ENCODE measurements around the gene EYA2. TPM values are rescaled to one million over a fixed set of nuclear protein-coding genes. Genes with fewer than 3 reads are reported as not detected.

EYA2 gene
- total RNA-seq, 3 donors from 2014 or later = 5.4 to 19.2 (median 12.5) TPM

DNA sequence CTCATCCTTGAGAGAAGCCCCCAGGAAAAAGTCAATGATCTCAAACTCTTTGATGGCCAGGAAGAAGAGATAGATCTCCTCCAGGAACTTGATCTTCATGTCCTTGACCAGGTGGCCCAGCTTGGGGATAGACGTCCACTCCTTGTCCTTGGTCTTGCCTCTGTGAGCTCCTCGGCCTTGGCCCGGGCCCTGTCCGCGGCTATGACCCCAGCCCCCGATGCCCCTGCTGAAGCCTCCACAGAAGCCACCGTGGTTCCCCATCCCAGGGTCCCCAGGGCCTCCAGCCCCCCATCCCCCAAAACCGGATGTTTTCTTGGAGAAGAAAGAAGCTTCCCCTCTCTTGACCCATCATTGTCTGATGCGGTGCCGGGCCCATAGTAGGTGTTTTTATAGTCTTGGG lies 266.8 kb downstream of the EYA2 start:
- intact Hi-C loops (cut with DNase I; ENCODE audit: low total_unique reads) = no loop called here
- H3K4me3 ChIP-seq = no peak overlapping the region
- no peak for TF ChIP-seq POLR2A (IDR thresholded peaks at IDR 0.05)
- TF ChIP-seq POLR2AphosphoS5 (IDR thresholded peaks at IDR 0.05) = no peak
- no peak for TF ChIP-seq CTCF (IDR thresholded peaks at IDR 0.05)

GRCh38 chr20:47164140-47164539 lies 269.5 kb downstream of the EYA2 start:
- intact Hi-C loops (cut with DNase I; ENCODE audit: low total_unique reads) = no loop called here
- no peaks in the 10 kb centered on the region for H3K27me3 ChIP-seq
- no peaks in the 10 kb centered on the region for H3K36me3 ChIP-seq
- no peak overlapping the region for H3K4me3 ChIP-seq
- TF ChIP-seq POLR2AphosphoS5 (IDR thresholded peaks at IDR 0.05) (no peak), CTCF (IDR thresholded peaks at IDR 0.05) (no peak), POLR2A (IDR thresholded peaks at IDR 0.05) (no peak)
- H3K27ac ChIP-seq = no peak overlapping the region
- DNase-seq (ENCODE audit: low spot score in 2 of 2) = no peak
- no peaks in the 10 kb centered on the region for H3K9me3 ChIP-seq
- H3K4me1 ChIP-seq = no peaks in the 10 kb centered on the region

More for the DNA sequence above, 266.8 kb downstream of the EYA2 start:
- H3K27me3 ChIP-seq = no peaks in the 10 kb centered on the region
- no peaks in the 10 kb centered on the region for H3K9me3 ChIP-seq
- no peak overlapping the region for H3K27ac ChIP-seq
- no peaks in the 10 kb centered on the region for H3K36me3 ChIP-seq
- DNase-seq (ENCODE audit: low spot score in 2 of 2) = no peak
- no peaks in the 10 kb centered on the region for H3K4me1 ChIP-seq

DNA sequence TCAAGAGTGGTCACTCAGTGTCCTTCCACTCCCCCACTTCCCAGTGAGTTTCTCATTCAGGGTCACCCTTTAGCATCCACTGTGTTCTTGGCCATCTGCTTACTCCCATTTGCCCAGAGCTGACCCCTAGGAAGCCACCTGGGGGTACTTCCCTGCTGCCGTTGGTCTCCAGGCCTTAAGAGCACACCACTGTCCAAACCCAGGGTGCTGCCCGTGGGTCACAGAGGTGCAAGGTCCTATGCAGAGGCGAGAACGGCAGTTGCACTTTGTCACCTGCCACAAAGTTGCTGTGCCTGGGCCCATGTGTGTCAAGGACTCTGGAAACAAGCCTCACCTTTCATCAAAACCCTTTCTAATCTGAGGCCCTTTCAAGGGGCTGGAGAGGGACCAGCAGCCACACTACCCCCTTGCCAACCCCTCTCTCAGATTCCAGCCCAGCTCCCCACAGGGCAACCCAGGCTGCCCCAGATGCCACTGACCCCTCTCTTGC lies 270.8 kb downstream of the EYA2 start:
- Histone ChIP-seq H3K4me1 (no peaks in the 10 kb centered on the region), H3K27ac (no peak overlapping the region), H3K4me3 (no peak overlapping the region), H3K36me3 (no peaks in the 10 kb centered on the region), H3K9me3 (no peaks in the 10 kb centered on the region), H3K27me3 (no peaks in the 10 kb centered on the region)
- no peak for TF ChIP-seq POLR2A (IDR thresholded peaks at IDR 0.05)
- TF ChIP-seq CTCF (IDR thresholded peaks at IDR 0.05) = no peak
- TF ChIP-seq POLR2AphosphoS5 (IDR thresholded peaks at IDR 0.05) = no peak
- intact Hi-C loops (cut with DNase I; ENCODE audit: low total_unique reads) = no loop called here
- DNase-seq (ENCODE audit: low spot score in 2 of 2) = no peak

DNA sequence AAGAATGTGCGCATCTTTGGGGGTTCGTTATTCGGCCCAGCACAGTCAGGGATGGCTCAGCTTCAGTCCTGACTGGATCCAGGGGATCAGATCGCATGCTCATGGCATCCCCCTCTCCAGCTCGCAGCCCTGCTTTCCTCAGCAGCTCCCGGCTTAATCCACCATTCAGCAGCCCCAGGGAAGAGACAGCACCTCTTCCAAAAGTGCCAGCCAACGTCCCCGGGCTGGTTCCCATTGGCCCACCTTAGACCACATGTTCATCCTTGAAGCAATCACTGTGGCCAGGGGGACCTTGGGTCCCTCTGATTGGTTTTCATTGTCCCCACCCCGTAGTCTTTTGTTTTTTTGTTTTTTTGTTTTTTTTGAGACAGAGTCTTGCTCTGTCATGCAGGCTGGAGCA lies 273.2 kb downstream of the EYA2 start:
- intact Hi-C loops (cut with DNase I; ENCODE audit: low total_unique reads) = no loop called here
- no peak for DNase-seq (ENCODE audit: low spot score in 2 of 2)
- no peaks in the 10 kb centered on the region for H3K36me3 ChIP-seq
- no peaks in the 10 kb centered on the region for H3K27me3 ChIP-seq
- no peak overlapping the region for H3K4me3 ChIP-seq
- TF ChIP-seq CTCF (IDR thresholded peaks at IDR 0.05) = no peak
- TF ChIP-seq POLR2A (IDR thresholded peaks at IDR 0.05) = no peak
- TF ChIP-seq POLR2AphosphoS5 (IDR thresholded peaks at IDR 0.05) = no peak
- no peaks in the 10 kb centered on the region for H3K9me3 ChIP-seq
- no peak overlapping the region for H3K27ac ChIP-seq
- no peaks in the 10 kb centered on the region for H3K4me1 ChIP-seq

DNA sequence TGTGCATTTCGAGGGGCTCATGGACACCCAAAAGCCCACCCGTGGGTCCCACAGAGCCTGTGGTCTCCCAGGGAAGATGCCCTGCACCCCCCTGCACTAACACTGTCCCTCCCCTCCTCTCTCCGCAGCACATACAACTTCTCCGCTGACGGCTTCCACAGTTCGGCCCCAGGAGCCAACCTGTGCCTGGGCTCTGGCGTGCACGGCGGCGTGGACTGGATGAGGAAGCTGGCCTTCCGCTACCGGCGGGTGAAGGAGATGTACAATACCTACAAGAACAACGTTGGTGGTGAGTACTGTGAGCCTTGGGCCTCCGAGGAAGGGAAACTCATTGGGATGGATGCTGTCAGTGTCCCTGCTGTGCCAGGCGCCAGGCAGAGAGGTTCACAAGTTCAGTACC lies 277.9 kb downstream of the EYA2 start:
- H3K9me3 ChIP-seq = no peaks in the 10 kb centered on the region
- intact Hi-C loops (cut with DNase I; ENCODE audit: low total_unique reads) = no loop called here
- TF ChIP-seq POLR2AphosphoS5 (IDR thresholded peaks at IDR 0.05) (no peak), POLR2A (IDR thresholded peaks at IDR 0.05) (no peak), CTCF (IDR thresholded peaks at IDR 0.05) (no peak)
- H3K27me3 ChIP-seq = no peaks in the 10 kb centered on the region
- no peaks in the 10 kb centered on the region for H3K4me1 ChIP-seq
- no peak overlapping the region for H3K27ac ChIP-seq
- H3K4me3 ChIP-seq = no peak overlapping the region
- DNase-seq (ENCODE audit: low spot score in 2 of 2) = no peak
- H3K36me3 ChIP-seq = no peaks in the 10 kb centered on the region

All from breast epithelium (tissue), 4 donors.